ENCODE data around the gene USP3.

The USP3 gene

GRCh38 chr15:63514531-63514943, 10.1 kb downstream of the USP3 start:
- H3K79me2 ChIP-seq (ENCODE audit: control insufficient read depth, low read length), result peaks cover 100% of the 10 kb centered on the region
- no peak for TF ChIP-seq CTCF (IDR thresholded peaks at IDR 0.05; ENCODE audit: low read depth, low read length, poor library complexity, severe bottlenecking)
- TF ChIP-seq EZH2phosphoT487 (IDR thresholded peaks at IDR 0.05; ENCODE audit: borderline replicate concordance, low read length), result no peak
- H3K4me3 ChIP-seq (ENCODE audit: low read length), result no peak overlapping the region
- H3F3A ChIP-seq (ENCODE audit: control insufficient read depth, insufficient read depth), result peaks cover 12% of the 10 kb centered on the region; the same call in 1 of the 2 replicates
- no peaks in the 10 kb centered on the region for H3K36me3 ChIP-seq (ENCODE audit: control insufficient read depth, low read length)
- H3K9me3 ChIP-seq (ENCODE audit: control insufficient read depth, insufficient read depth, low read length), result no peaks in the 10 kb centered on the region
- H3K9me2 ChIP-seq (replicated peaks; ENCODE audit: control insufficient read depth, low read length), result no peaks in the 10 kb centered on the region
- H3K4me1 ChIP-seq (ENCODE audit: control insufficient read depth, low read length), result peaks cover 65% of the 10 kb centered on the region
- H3K4me2 ChIP-seq (ENCODE audit: low read length), result no peak overlapping the region
- H3K27ac ChIP-seq (ENCODE audit: low read depth, low read length), result no peak overlapping the region
- H4K20me1 ChIP-seq (ENCODE audit: control insufficient read depth, insufficient read depth, low read depth, low read length), result peaks cover 40% of the 10 kb centered on the region
- no peaks in the 10 kb centered on the region for H3K27me3 ChIP-seq (ENCODE audit: control insufficient read depth, low read length)

- H3K4me3 ChIP-seq (ENCODE audit: low read length), result peak overlapping the region; percentile 19
- peak overlapping the region; percentile 44 for H3K4me2 ChIP-seq (ENCODE audit: low read length)
- peaks cover 41% of the 10 kb centered on the region for H3K4me1 ChIP-seq (ENCODE audit: control insufficient read depth, low read length)
- peaks cover 31% of the 10 kb centered on the region for H4K20me1 ChIP-seq (ENCODE audit: control insufficient read depth, insufficient read depth, low read depth, low read length)
- peaks cover 100% of the 10 kb centered on the region for H3K79me2 ChIP-seq (ENCODE audit: control insufficient read depth, low read length)
- H3K9me2 ChIP-seq (replicated peaks; ENCODE audit: control insufficient read depth, low read length), result no peaks in the 10 kb centered on the region
- peaks cover 9% of the 10 kb centered on the region; the same call in 1 of the 2 replicates for H3F3A ChIP-seq (ENCODE audit: control insufficient read depth, insufficient read depth)
- H3K36me3 ChIP-seq (ENCODE audit: control insufficient read depth, low read length), result no peaks in the 10 kb centered on the region
- H3K27me3 ChIP-seq (ENCODE audit: control insufficient read depth, low read length), result no peaks in the 10 kb centered on the region
- H3K9me3 ChIP-seq (ENCODE audit: control insufficient read depth, insufficient read depth, low read length), result no peaks in the 10 kb centered on the region
- no peak for TF ChIP-seq EZH2phosphoT487 (IDR thresholded peaks at IDR 0.05; ENCODE audit: borderline replicate concordance, low read length)
- no peak for TF ChIP-seq CTCF (IDR thresholded peaks at IDR 0.05; ENCODE audit: low read depth, low read length, poor library complexity, severe bottlenecking)
- no peak overlapping the region for H3K27ac ChIP-seq (ENCODE audit: low read depth, low read length)
Observed at GRCh38 chr15:63517202-63517601, 12.8 kb downstream of the USP3 start.

GRCh38 chr15:63517628-63518027, 13.2 kb downstream of the USP3 start:
- TF ChIP-seq EZH2phosphoT487 (IDR thresholded peaks at IDR 0.05; ENCODE audit: borderline replicate concordance, low read length), result no peak
- TF ChIP-seq CTCF (IDR thresholded peaks at IDR 0.05; ENCODE audit: low read depth, low read length, poor library complexity, severe bottlenecking), result no peak
- H3K9me3 ChIP-seq (ENCODE audit: control insufficient read depth, insufficient read depth, low read length), result no peaks in the 10 kb centered on the region
- no peaks in the 10 kb centered on the region for H3K27me3 ChIP-seq (ENCODE audit: control insufficient read depth, low read length)
- peaks cover 32% of the 10 kb centered on the region for H4K20me1 ChIP-seq (ENCODE audit: control insufficient read depth, insufficient read depth, low read depth, low read length)
- H3K4me2 ChIP-seq (ENCODE audit: low read length), result peak overlapping the region; percentile 44
- H3K27ac ChIP-seq (ENCODE audit: low read depth, low read length), result no peak overlapping the region
- H3F3A ChIP-seq (ENCODE audit: control insufficient read depth, insufficient read depth), result peaks cover 9% of the 10 kb centered on the region; the same call in 1 of the 2 replicates
- peaks cover 100% of the 10 kb centered on the region for H3K79me2 ChIP-seq (ENCODE audit: control insufficient read depth, low read length)
- peak overlapping the region; percentile 19 for H3K4me3 ChIP-seq (ENCODE audit: low read length)
- H3K9me2 ChIP-seq (replicated peaks; ENCODE audit: control insufficient read depth, low read length), result no peaks in the 10 kb centered on the region
- no peaks in the 10 kb centered on the region for H3K36me3 ChIP-seq (ENCODE audit: control insufficient read depth, low read length)
- peaks cover 37% of the 10 kb centered on the region for H3K4me1 ChIP-seq (ENCODE audit: control insufficient read depth, low read length)

All from DOHH2 (cell line).